ENCODE results near the gene MRS2. TPM values are rescaled to one million over a fixed set of nuclear protein-coding genes. Genes with fewer than 3 reads are reported as not detected.
"Not testable (repeated sequence)": the region's sequence is repeated elsewhere in the genome, so short reads cannot be mapped to it uniquely, and the experiment has no call there.

The MRS2 gene
- total RNA-seq, 4 donors from 2014 or later: 23.0 to 41.6 (median 30.6) TPM

- H3K4me1 ChIP-seq, H3K36me3 ChIP-seq, H3K27me3 ChIP-seq, H3K4me3 ChIP-seq, H3K27ac ChIP-seq, H3K9me3 ChIP-seq, ATAC-seq: not testable (repeated sequence)
- WGBS, 2 donors (ENCODE audit: low coverage in 1 of 2): 81 to 85% methylated on average over 4 to 5 of the region's 5 CpGs
Observed at GRCh38 chr6:24384369-24385130, 18.2 kb upstream of the MRS2 start.

GRCh38 chr6:24385536-24386269 lies 17.0 kb upstream of the MRS2 start:
- Histone ChIP-seq H3K27me3 (no peaks in the 10 kb centered on the region), H3K4me3 (no peak overlapping the region), H3K36me3 (no peaks in the 10 kb centered on the region), H3K9me3 (no peaks in the 10 kb centered on the region), H3K4me1 (no peaks in the 10 kb centered on the region), H3K27ac (no peak overlapping the region)
- ATAC-seq: no peak
- WGBS, 2 donors (ENCODE audit: low coverage in 1 of 2): 58 to 70% methylated on average over 3 to 6 of the region's 8 CpGs
- TF ChIP-seq POLR2AphosphoS5 (IDR thresholded peaks at IDR 0.05) (no peak), POLR2A (IDR thresholded peaks at IDR 0.05) (no peak), CTCF (IDR thresholded peaks at IDR 0.05) (no peak), EP300 (IDR thresholded peaks at IDR 0.05) (no peak)

GRCh38 chr6:24387818-24388217 lies 14.9 kb upstream of the MRS2 start:
- WGBS, 2 donors (ENCODE audit: low coverage in 1 of 2): 45 to 83% methylated on average over 1 of the region's 1 CpG
- H3K27ac ChIP-seq: no peak overlapping the region
- TF ChIP-seq POLR2AphosphoS5 (IDR thresholded peaks at IDR 0.05) (no peak), EP300 (IDR thresholded peaks at IDR 0.05) (no peak), CTCF (IDR thresholded peaks at IDR 0.05) (no peak), POLR2A (IDR thresholded peaks at IDR 0.05) (no peak)
- no peaks in the 10 kb centered on the region for H3K4me1 ChIP-seq
- ATAC-seq: no peak
- no peak overlapping the region for H3K4me3 ChIP-seq
- H3K27me3 ChIP-seq: no peaks in the 10 kb centered on the region
- H3K9me3 ChIP-seq: no peaks in the 10 kb centered on the region
- no peaks in the 10 kb centered on the region for H3K36me3 ChIP-seq

GRCh38 chr6:24391208-24391607 lies 11.5 kb upstream of the MRS2 start:
- 25 to 41% methylated on average over 2 of the region's 2 CpGs for WGBS, 2 donors (ENCODE audit: low coverage in 1 of 2)
- no peak for ATAC-seq
- H3K36me3 ChIP-seq: no peaks in the 10 kb centered on the region
- TF ChIP-seq POLR2A (IDR thresholded peaks at IDR 0.05) (no peak), POLR2AphosphoS5 (IDR thresholded peaks at IDR 0.05) (no peak), CTCF (IDR thresholded peaks at IDR 0.05) (no peak), EP300 (IDR thresholded peaks at IDR 0.05) (no peak)
- H3K4me3 ChIP-seq: no peak overlapping the region
- no peaks in the 10 kb centered on the region for H3K4me1 ChIP-seq
- peaks cover 9% of the 10 kb centered on the region for H3K27me3 ChIP-seq
- H3K9me3 ChIP-seq: no peaks in the 10 kb centered on the region
- no peak overlapping the region for H3K27ac ChIP-seq

- no peak overlapping the region for H3K4me3 ChIP-seq
- H3K27ac ChIP-seq: no peak overlapping the region
- no peaks in the 10 kb centered on the region for H3K36me3 ChIP-seq
- peaks cover 15% of the 10 kb centered on the region for H3K27me3 ChIP-seq
- WGBS, 2 donors (ENCODE audit: low coverage in 1 of 2): 80 to 92% methylated on average over 2 of the region's 2 CpGs
- H3K9me3 ChIP-seq: no peaks in the 10 kb centered on the region
- no peak for ATAC-seq
- no peak for TF ChIP-seq EP300 (IDR thresholded peaks at IDR 0.05)
- TF ChIP-seq POLR2AphosphoS5 (IDR thresholded peaks at IDR 0.05): no peak
- TF ChIP-seq CTCF (IDR thresholded peaks at IDR 0.05): no peak
- no peak for TF ChIP-seq POLR2A (IDR thresholded peaks at IDR 0.05)
- no peaks in the 10 kb centered on the region for H3K4me1 ChIP-seq
Observed at GRCh38 chr6:24391756-24392405, 10.9 kb upstream of the MRS2 start.
